PFSK-1 (cell line): Measurements from ENCODE around the gene SRP9.

Experiments
- FOXP2 ChIP-seq: optimal IDR thresholded peaks from 2 replicates; pipeline ENCODE3; 2011; ENCODE audit warnings: borderline replicate concordance, control low read depth, inconsistent platforms; ENCODE audit not compliant: insufficient read depth; ENCODE audit errors: extremely low read length, extremely low read depth
- POLR2AphosphoS5 ChIP-seq: IDR thresholded peaks from 2 replicates; pipeline ENCODE4 v1.6.1; 2012; ENCODE audit warnings: low read depth, mild to moderate bottlenecking, control low read depth, low read length, moderate library complexity
- TAF1 ChIP-seq: IDR thresholded peaks from 2 replicates; pipeline ENCODE4 v1.6.1; 2012; ENCODE audit warnings: low read length, control low read depth, borderline replicate concordance; ENCODE audit not compliant: insufficient read depth
- TF ChIP-seq, protein P1 (sequence below), 2 experiments: IDR thresholded peaks; 2 replicates each; pipeline versions ENCODE4 v1.6.1 to v1.8.0; 2011 to 2012; ENCODE audit warnings: low read depth in 2 of 2, low read length in 2 of 2, control low read depth in 1 of 2, inconsistent platforms in 1 of 2, mild to moderate bottlenecking in 1 of 2, moderate library complexity in 1 of 2; ENCODE audit not compliant: insufficient read depth in 1 of 2

DNA sequence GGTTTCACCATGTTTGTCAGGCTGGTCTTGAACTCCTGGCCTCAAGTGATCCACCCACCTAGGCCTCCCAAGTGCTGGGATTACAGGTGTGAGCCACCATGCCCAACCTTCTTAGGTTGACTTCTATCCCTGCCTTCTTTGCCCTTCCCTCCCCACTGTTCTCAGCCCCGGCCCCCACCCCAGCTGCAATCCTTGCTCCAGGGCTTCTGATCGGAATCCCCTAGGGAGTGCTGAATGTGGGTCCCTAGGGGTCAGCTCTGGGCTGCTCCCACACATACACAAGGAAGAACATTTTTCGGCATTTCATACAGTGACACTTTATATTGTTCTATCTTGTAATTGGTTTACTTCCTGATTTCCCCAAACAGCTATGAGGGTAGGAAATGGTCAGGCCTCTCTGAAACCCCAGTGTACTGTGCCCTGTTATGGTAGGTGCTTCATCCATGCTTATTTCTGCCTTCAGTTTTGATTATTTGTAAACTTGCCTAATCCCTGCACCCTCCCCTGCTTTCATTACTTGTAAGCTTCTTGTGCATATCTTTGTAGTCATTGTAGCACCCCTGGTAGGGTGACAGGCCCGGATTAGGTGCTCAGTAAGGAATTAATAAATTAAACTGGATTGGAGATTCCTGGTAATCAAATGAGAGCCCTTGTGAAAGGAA lies 5.8 kb upstream of the SRP9 start:
- TF ChIP-seq, protein P1, sequence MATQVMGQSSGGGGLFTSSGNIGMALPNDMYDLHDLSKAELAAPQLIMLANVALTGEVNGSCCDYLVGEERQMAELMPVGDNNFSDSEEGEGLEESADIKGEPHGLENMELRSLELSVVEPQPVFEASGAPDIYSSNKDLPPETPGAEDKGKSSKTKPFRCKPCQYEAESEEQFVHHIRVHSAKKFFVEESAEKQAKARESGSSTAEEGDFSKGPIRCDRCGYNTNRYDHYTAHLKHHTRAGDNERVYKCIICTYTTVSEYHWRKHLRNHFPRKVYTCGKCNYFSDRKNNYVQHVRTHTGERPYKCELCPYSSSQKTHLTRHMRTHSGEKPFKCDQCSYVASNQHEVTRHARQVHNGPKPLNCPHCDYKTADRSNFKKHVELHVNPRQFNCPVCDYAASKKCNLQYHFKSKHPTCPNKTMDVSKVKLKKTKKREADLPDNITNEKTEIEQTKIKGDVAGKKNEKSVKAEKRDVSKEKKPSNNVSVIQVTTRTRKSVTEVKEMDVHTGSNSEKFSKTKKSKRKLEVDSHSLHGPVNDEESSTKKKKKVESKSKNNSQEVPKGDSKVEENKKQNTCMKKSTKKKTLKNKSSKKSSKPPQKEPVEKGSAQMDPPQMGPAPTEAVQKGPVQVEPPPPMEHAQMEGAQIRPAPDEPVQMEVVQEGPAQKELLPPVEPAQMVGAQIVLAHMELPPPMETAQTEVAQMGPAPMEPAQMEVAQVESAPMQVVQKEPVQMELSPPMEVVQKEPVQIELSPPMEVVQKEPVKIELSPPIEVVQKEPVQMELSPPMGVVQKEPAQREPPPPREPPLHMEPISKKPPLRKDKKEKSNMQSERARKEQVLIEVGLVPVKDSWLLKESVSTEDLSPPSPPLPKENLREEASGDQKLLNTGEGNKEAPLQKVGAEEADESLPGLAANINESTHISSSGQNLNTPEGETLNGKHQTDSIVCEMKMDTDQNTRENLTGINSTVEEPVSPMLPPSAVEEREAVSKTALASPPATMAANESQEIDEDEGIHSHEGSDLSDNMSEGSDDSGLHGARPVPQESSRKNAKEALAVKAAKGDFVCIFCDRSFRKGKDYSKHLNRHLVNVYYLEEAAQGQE (IDR thresholded peaks at IDR 0.05; ENCODE audit: insufficient read depth in 1 of 2, low read depth in 2 of 2, low read length in 2 of 2) = no peak
- TF ChIP-seq TAF1 (no peak), FOXP2 (no peak), POLR2AphosphoS5 (no peak)
